Measurements from ENCODE around the gene UNC13D. TPM values are rescaled to one million over a fixed set of nuclear protein-coding genes. Genes with fewer than 3 reads are reported as not detected.

The UNC13D gene
- total and polyA plus RNA-seq, 2 of the 4 experiments (the other 2 are of a cell fraction) = under 0.01 to 0.31 TPM

DNA sequence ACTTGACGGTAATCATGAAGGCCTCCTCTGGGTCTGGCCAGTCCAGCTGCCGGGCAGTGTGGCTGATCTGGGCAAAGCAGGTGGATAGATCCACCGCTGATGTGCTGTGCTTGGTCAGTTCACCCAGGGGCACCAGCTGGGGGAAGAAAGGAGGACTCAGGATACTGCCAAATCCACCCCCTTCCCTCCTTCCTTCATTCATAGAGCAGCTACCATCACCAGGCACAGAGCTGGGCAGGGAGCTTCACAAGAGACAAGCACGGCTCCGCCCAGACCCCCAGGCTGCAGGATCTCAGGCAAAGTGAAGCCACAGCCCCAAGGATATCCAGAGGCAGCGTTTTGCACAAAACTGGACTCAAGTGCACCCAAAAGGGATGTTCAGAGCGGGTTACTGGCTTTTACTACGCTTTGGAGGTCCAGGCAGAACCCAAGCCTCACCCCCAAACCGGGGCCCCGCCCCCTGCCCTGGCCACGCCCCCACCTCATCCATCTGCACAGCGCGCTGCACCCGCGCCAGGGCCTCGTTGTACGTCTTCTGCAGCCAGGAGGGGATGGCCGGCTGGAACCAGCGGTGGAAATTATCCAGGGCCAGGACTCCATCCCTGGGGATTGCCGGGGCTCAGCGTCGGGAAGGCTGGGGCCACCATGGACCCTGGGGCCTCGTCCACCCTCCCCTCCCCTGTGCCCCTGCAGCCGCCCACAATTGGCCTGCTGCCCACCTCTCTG is 9.1 kb downstream of the UNC13D start (continued):
- TF ChIP-seq, protein P1, sequence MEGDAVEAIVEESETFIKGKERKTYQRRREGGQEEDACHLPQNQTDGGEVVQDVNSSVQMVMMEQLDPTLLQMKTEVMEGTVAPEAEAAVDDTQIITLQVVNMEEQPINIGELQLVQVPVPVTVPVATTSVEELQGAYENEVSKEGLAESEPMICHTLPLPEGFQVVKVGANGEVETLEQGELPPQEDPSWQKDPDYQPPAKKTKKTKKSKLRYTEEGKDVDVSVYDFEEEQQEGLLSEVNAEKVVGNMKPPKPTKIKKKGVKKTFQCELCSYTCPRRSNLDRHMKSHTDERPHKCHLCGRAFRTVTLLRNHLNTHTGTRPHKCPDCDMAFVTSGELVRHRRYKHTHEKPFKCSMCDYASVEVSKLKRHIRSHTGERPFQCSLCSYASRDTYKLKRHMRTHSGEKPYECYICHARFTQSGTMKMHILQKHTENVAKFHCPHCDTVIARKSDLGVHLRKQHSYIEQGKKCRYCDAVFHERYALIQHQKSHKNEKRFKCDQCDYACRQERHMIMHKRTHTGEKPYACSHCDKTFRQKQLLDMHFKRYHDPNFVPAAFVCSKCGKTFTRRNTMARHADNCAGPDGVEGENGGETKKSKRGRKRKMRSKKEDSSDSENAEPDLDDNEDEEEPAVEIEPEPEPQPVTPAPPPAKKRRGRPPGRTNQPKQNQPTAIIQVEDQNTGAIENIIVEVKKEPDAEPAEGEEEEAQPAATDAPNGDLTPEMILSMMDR (conservative IDR thresholded peaks at IDR 0.05; ENCODE audit: low read depth, low read length) = no peak

DNA sequence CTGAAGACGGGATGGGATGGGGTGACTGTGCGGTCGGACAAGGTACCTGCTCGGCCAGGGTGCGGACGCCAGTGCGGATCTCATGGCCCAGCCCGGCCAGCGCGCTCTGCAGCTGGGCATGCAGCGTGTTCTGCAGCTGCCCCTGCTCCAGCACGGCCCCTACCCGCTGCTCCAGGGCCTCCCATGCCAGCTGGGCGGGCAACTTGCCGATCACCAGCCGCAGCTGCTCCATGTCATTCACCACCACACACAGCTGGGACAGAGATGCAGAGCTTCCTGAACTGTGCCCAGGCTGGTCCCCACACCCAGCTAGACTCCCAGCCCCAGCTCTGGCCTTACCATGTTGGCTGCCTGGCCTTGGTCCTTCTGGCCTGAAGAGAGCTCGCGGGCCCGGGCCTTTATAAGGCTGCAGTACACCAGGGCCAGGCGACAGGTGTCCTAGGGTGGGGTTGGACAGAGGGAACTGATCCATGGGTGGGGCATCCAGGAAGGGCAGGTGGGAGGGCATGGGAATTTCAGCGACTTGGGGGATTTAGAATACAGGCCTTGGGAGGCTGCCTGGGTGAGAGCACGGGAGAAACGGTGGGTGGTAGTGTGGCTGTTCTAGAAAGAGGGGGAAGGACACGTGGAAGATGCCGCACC is 9.8 kb downstream of the UNC13D start:
- H4K5ac ChIP-seq (ENCODE audit: low read depth, low read length) = no peak overlapping the region
- H3K9me1 ChIP-seq (ENCODE audit: insufficient read depth, low read length) = peaks cover 3% of the 10 kb centered on the region; the same call in 1 of the 2 replicates
- no peak overlapping the region for H2AFZ ChIP-seq (replicated peaks; ENCODE audit: low read length, poor library complexity)
- no peak overlapping the region for H3K18ac ChIP-seq (ENCODE audit: low read depth, low read length)
- WGBS, 2 experiments (ENCODE audit: extremely low coverage in 2 of 2, insufficient read length in 1 of 2) = 92% methylated on average over 17 of the region's 25 CpGs; no CpG with 5 or more reads in 1 of the 2 experiments
- no peak overlapping the region for H3K23ac ChIP-seq (ENCODE audit: low read depth, low read length)
- H3K36me3 ChIP-seq (ENCODE audit: control insufficient read depth, insufficient read depth, low read length) = no peaks in the 10 kb centered on the region
- H3K4ac ChIP-seq (ENCODE audit: low read depth, low read length) = no peak overlapping the region
- H4K91ac ChIP-seq (ENCODE audit: insufficient read depth, low read depth, low read length) = no peak overlapping the region
- ChIA-PET POLR2A (ENCODE audit: unreplicated experiment) (no interaction called here), CTCF (no interaction called here)
- no peak overlapping the region for H2BK15ac ChIP-seq (ENCODE audit: low read depth, low read length)
- H3K4me1 ChIP-seq (ENCODE audit: control insufficient read depth, insufficient read depth, low read length) = peaks cover 3% of the 10 kb centered on the region
- DNase-seq (no peak), ATAC-seq (ENCODE audit: low read depth) (no peak)
- intact Hi-C loops (cut with micrococcal nuclease) = no loop called here
- dilution Hi-C loops (cut with HindIII; ENCODE audit: low sequenced_read_pairs, unreplicated experiment) = no loop called here
- no TSS peak for BruUV-seq (replicated peaks)
- H3K9ac ChIP-seq (ENCODE audit: low read depth, low read length) = no peak overlapping the region
- H2AK9ac ChIP-seq (replicated peaks; ENCODE audit: low read depth, low read length, poor library complexity) = no peak overlapping the region
- no peak overlapping the region for H3K4me3 ChIP-seq (ENCODE audit: insufficient read depth, low read depth, low read length)
- no peak overlapping the region for H3K56ac ChIP-seq (ENCODE audit: extremely low read depth, insufficient read depth, low read length)
- H2BK20ac ChIP-seq (ENCODE audit: low read depth, low read length) = no peak overlapping the region
- no peak overlapping the region for H4K8ac ChIP-seq (ENCODE audit: low read depth in 2 of 2, low read length in 2 of 2)
- no peaks in the 10 kb centered on the region for H4K20me1 ChIP-seq (ENCODE audit: insufficient read depth, low read length)
- no peaks in the 10 kb centered on the region; the same call in 1 of the 2 replicates for H3K27me3 ChIP-seq (ENCODE audit: control insufficient read depth, insufficient read depth, low read length)
- no peak overlapping the region for H2AK5ac ChIP-seq (ENCODE audit: low read depth, low read length)
- H3K9me3 ChIP-seq (ENCODE audit: control insufficient read depth, insufficient read depth, low read length) = no peaks in the 10 kb centered on the region
- H2BK5ac ChIP-seq (ENCODE audit: low read depth, low read length, poor library complexity, severe bottlenecking) = no peak overlapping the region
- no peak overlapping the region for H3K4me2 ChIP-seq (ENCODE audit: low read depth, low read length)
- no peak overlapping the region for H3K14ac ChIP-seq (replicated peaks; ENCODE audit: low read depth, low read length)
- in situ Hi-C loops (cut with MboI; ENCODE audit: low sequenced_read_pairs) = no loop called here
- H3K27ac ChIP-seq (ENCODE audit: insufficient read depth, low read length) = no peak overlapping the region
- H2BK120ac ChIP-seq (ENCODE audit: low read depth, low read length) = no peak overlapping the region
- H3K79me1 ChIP-seq (ENCODE audit: low read depth in 1 of 2, low read length in 2 of 2) = no peaks in the 10 kb centered on the region
- TF ChIP-seq MAZ (IDR thresholded peaks at IDR 0.05; ENCODE audit: borderline replicate concordance, low read depth, low read length) = no peak
- TF ChIP-seq FOS (IDR thresholded peaks at IDR 0.05; ENCODE audit: low read depth, low read length) = no peak
- TF ChIP-seq RFX5 (IDR thresholded peaks at IDR 0.05; ENCODE audit: low read depth, low read length) = no peak
- TF ChIP-seq, protein P2, sequence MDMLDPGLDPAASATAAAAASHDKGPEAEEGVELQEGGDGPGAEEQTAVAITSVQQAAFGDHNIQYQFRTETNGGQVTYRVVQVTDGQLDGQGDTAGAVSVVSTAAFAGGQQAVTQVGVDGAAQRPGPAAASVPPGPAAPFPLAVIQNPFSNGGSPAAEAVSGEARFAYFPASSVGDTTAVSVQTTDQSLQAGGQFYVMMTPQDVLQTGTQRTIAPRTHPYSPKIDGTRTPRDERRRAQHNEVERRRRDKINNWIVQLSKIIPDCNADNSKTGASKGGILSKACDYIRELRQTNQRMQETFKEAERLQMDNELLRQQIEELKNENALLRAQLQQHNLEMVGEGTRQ (IDR thresholded peaks at IDR 0.05; ENCODE audit: low read depth, low read length) = no peak
- TF ChIP-seq MAFK (IDR thresholded peaks at IDR 0.05; ENCODE audit: low read depth, low read length) = no peak
- TF ChIP-seq, protein P3, sequence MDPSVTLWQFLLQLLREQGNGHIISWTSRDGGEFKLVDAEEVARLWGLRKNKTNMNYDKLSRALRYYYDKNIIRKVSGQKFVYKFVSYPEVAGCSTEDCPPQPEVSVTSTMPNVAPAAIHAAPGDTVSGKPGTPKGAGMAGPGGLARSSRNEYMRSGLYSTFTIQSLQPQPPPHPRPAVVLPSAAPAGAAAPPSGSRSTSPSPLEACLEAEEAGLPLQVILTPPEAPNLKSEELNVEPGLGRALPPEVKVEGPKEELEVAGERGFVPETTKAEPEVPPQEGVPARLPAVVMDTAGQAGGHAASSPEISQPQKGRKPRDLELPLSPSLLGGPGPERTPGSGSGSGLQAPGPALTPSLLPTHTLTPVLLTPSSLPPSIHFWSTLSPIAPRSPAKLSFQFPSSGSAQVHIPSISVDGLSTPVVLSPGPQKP (IDR thresholded peaks at IDR 0.05; ENCODE audit: borderline replicate concordance, low read depth, low read length) = no peak
- no peak for TF ChIP-seq SMC3 (IDR thresholded peaks at IDR 0.05; ENCODE audit: low read depth, low read length)

All from IMR-90 (cell line).